ENCODE data around the gene BACE1. TPM values are rescaled to one million over a fixed set of nuclear protein-coding genes. Genes with fewer than 3 reads are reported as not detected.

The BACE1 gene
- total and polyA plus RNA-seq, 4 donors = 7.3 to 21.8 (median 14.1) TPM

- Histone ChIP-seq H3K4me1 (ENCODE audit: control insufficient read depth in 4 of 4, insufficient read depth in 4 of 4, low read length in 3 of 4) (no peaks in the 10 kb centered on the region), H3K27ac (ENCODE audit: low read depth in 1 of 2, low read length in 2 of 2) (no peak overlapping the region), H3K36me3 (ENCODE audit: control insufficient read depth in 4 of 4, insufficient read depth in 3 of 4, low read depth in 1 of 4, low read length in 3 of 4) (peaks cover 7 to 24% (median 12%) of the 10 kb centered on the region in 4 donors), H3K9me3 (ENCODE audit: control insufficient read depth in 4 of 4, low read length in 3 of 4) (no peaks in the 10 kb centered on the region), H3K27me3 (ENCODE audit: control insufficient read depth in 4 of 4, insufficient read depth in 4 of 4, low read length in 3 of 4) (no peaks in the 10 kb centered on the region), H3K4me3 (ENCODE audit: low read depth in 1 of 3, low read length in 3 of 3) (no peak overlapping the region), H3K9ac (ENCODE audit: low read depth in 1 of 2, low read length in 2 of 2) (no peak overlapping the region)
- TF ChIP-seq ZBTB33 (IDR thresholded peaks at IDR 0.05) (no peak), FOXA2 (IDR thresholded peaks at IDR 0.05) (no peak), CTCF (IDR thresholded peaks at IDR 0.05; ENCODE audit: low read depth, low read length, missing input control) (no peak), JUND (IDR thresholded peaks at IDR 0.05) (no peak), NR2F2 (IDR thresholded peaks at IDR 0.05) (no peak), GABPA (IDR thresholded peaks at IDR 0.05 in 1 of 2, conservative IDR thresholded peaks at IDR 0.05 in 1 of 2) (no peak), REST (IDR thresholded peaks at IDR 0.05) (no peak), SP1 (IDR thresholded peaks at IDR 0.05) (no peak), TAF1 (conservative IDR thresholded peaks at IDR 0.05) (no peak), RAD21 (IDR thresholded peaks at IDR 0.05) (no peak), FOXA1 (IDR thresholded peaks at IDR 0.05) (no peak), HNF4G (IDR thresholded peaks at IDR 0.05) (no peak), HNF4A (conservative IDR thresholded peaks at IDR 0.05) (no peak), EGR1 (IDR thresholded peaks at IDR 0.05; ENCODE audit: low read depth in 2 of 2) (no peak), YY1 (IDR thresholded peaks at IDR 0.05) (no peak), RXRA (IDR thresholded peaks at IDR 0.05) (no peak)
- TF ChIP-seq, protein P1, sequence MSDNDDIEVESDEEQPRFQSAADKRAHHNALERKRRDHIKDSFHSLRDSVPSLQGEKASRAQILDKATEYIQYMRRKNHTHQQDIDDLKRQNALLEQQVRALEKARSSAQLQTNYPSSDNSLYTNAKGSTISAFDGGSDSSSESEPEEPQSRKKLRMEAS (IDR thresholded peaks at IDR 0.05) = no peak
- TF ChIP-seq, protein P2, sequence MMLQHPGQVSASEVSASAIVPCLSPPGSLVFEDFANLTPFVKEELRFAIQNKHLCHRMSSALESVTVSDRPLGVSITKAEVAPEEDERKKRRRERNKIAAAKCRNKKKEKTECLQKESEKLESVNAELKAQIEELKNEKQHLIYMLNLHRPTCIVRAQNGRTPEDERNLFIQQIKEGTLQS (IDR thresholded peaks at IDR 0.05) = no peak
- DNase-seq (ENCODE audit: low spot score) = no peak
- 86% methylated on average over 4 of the region's 4 CpGs for WGBS
Measured at GRCh38 chr11:117279711-117280376, 36.2 kb downstream of the BACE1 start.
